NCI-H345 treated with DMSO at 0.1 percent for 48 hours (cell line): ENCODE measurements around the gene KMT2D.

ENCODE experiments used
- DNase-seq: peaks from one replicate; lab custom pipeline; 2025; ENCODE audit not compliant: unreplicated experiment; lab: John Stamatoyannopoulos, UW

The KMT2D gene

DNA sequence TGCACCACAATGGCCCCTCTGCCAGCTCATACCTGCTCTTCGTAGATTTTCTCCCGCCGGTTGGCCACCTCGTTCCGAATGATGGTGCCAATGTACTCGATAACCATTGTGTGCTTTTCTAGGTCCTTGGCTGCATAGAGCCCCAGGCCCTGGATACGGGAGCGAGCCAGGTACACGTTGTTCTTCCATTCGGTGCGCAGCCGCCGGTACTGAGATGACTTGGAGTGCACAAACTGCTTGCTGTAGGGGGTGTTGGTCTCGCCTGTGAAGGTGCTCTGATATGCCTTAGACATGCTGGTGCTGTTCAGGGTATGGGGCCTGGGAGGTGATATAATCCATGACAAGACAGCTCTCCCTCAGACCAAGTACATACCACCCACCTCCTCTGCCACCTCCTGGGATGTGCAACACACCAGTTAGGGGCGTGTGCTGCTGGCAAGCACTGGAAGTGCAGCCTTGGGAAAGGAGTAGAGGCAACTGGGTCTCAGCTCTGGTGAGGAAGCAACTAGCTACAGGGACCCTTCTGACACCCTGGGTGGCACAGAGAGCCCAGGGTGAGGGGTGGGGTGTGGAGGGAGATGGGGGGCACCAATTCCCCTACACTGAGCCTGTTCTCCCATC lies 37.9 kb downstream of the KMT2D start:
- no peak for DNase-seq

DNA sequence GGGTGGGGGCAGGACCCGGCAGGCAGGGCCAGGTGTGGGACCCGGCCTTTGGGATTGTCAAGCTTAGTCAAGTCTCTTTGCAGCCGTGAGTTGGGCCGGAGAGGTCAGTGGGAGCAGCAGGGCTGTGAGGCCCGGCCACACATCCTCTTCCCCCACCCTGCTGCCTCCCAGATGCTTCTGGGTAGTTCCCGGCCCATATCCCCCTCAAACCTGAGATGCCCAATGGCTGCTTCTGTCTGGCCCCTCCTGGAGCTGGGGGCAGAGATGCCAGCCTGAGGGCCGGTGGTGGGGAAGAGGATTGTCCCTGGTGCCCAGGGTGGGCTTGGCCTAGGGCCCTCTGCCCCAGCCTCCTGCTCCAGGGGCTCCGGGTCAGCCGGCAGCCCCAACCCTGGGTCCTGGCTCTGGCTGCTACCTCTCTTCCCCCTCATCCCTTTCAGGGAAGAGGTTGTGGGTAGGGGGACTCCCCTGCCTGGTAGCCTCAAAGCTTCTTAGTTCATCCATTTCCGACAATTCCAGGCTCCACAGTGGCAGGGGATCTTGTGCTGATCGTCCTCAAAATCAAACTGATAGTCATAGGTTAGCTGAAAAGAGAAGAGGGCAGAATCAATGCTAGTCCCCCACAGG lies 39.2 kb downstream of the KMT2D start:
- DNase-seq: no peak

GRCh38 chr12:49020441-49020840 lies 40.2 kb downstream of the KMT2D start:
- no peak for DNase-seq

GRCh38 chr12:49019443-49020324 lies 40.9 kb downstream of the KMT2D start:
- no peak for DNase-seq

- DNase-seq: no peak
Observed at GRCh38 chr12:49019120-49019430, 41.5 kb downstream of the KMT2D start.

- DNase-seq: peak; percentile 52
Observed at GRCh38 chr12:49018261-49019119, 42.1 kb downstream of the KMT2D start, which contains the start of gene PRKAG1. TSS of gene PRKAG1 (minus strand) at chr12:49018776. CDS start at chr12:49018740, 36 bp downstream.

DNA sequence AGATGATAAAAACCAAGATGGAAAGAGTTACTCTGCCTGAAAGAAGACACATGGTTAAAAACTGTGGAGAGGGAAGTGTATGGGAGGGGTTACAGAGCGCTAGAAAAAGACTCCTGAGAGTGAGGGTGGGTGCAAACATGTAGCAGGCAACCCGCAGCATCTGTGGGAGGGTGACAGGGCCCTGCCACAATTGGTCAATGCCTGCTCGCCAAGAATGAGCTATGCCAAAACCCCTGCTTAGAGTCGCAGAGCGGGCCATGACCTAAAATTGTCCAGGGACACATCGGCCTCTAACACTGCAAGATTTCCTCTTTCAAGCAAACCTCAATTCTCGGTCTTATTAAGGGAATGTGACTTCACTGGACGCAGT lies 42.7 kb downstream of the KMT2D start:
- no peak for DNase-seq

- DNase-seq: no peak
Observed at GRCh38 chr12:49015196-49015595, 45.4 kb downstream of the KMT2D start.

DNA sequence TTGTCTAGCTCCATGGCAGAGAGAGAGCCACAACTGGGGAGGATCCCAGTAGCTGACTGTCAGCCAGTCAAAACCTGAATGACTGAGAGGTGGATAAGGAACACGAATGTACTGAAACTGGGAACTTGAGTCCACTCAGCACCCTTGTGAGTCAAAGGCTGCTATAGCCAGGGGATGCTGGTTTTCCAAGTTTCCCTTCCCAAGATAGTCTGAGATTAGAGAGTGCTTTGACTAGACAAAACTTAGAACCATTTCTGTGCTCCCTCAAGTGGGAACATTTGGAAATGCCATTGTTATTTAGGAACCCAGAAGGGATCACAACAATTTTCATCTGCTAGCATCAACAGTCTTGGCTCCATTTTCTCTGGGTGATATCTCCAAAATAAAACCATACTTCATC lies 46.0 kb downstream of the KMT2D start:
- DNase-seq: no peak

DNA sequence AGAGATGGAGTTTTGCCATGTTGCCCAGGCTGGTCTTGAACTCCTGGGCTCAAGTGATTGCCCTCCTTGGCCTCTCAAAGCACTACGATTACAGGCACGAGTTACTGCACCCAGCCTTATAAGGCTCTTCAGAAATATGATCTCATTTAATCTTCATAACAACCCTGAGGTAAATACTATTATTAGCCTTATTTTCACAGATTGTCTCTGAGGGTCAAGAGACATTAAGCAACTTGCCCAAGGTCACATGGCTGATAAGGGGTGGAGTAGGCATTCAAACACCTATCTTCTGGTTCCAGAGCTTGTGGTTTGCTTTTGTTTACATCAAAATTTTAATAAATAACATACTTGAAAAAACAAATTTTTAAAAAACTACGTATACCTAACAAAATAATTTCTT lies 47.2 kb downstream of the KMT2D start:
- DNase-seq: no peak

- no peak for DNase-seq
Observed at GRCh38 chr12:49012739-49013138, 47.9 kb downstream of the KMT2D start.
